ENCODE data around the gene APOL1. TPM values are rescaled to one million over a fixed set of nuclear protein-coding genes. Genes with fewer than 3 reads are reported as not detected.
"Not testable (repeated sequence)": the region's sequence is repeated elsewhere in the genome, so short reads cannot be mapped to it uniquely, and the experiment has no call there.

Gene APOL1
- total RNA-seq, 2 donors from 2014 or later: 19.6 to 22.9 TPM

GRCh38 chr22:36267058-36267457 is 14.1 kb downstream of the APOL1 start:
- 92% methylated on average over 4 of the region's 4 CpGs for WGBS
- intact Hi-C loops (cut with DNase I): no loop called here
- H3K36me3 ChIP-seq: peaks cover 0 to 7% of the 10 kb centered on the region in 2 donors
- TF ChIP-seq POLR2A (IDR thresholded peaks at IDR 0.05) (no peak), CTCF (IDR thresholded peaks at IDR 0.05) (no peak), POLR2AphosphoS5 (IDR thresholded peaks at IDR 0.05) (no peak)
- H3K27ac ChIP-seq: no peak overlapping the region
- no peaks in the 10 kb centered on the region for H3K27me3 ChIP-seq (replicated peaks; ENCODE audit: insufficient read depth)
- no peaks in the 10 kb centered on the region for H3K9me3 ChIP-seq
- H3K4me1 ChIP-seq (replicated peaks): no peaks in the 10 kb centered on the region
- H3K4me3 ChIP-seq: no peak overlapping the region
- DNase-seq (ENCODE audit: low spot score): no peak

- H3K4me3 ChIP-seq: no peak overlapping the region
- no peaks in the 10 kb centered on the region for H3K27me3 ChIP-seq (replicated peaks; ENCODE audit: insufficient read depth)
- no peak for DNase-seq (ENCODE audit: low spot score)
- no peaks in the 10 kb centered on the region for H3K9me3 ChIP-seq
- H3K4me1 ChIP-seq (replicated peaks): no peaks in the 10 kb centered on the region
- 95% methylated on average over 11 of the region's 11 CpGs for WGBS
- H3K27ac ChIP-seq: no peak overlapping the region
- intact Hi-C loops (cut with DNase I): no loop called here
- peaks cover 0 to 7% of the 10 kb centered on the region in 2 donors for H3K36me3 ChIP-seq
- TF ChIP-seq CTCF (IDR thresholded peaks at IDR 0.05): no peak
- TF ChIP-seq POLR2A (IDR thresholded peaks at IDR 0.05): no peak
- TF ChIP-seq POLR2AphosphoS5 (IDR thresholded peaks at IDR 0.05): no peak
Measured at GRCh38 chr22:36267896-36268485, 15.1 kb downstream of the APOL1 start.

- H3K9me3 ChIP-seq; H3K36me3 ChIP-seq; intact Hi-C loops (cut with DNase I); DNase-seq (ENCODE audit: low spot score); H3K4me3 ChIP-seq; H3K27ac ChIP-seq; H3K27me3 ChIP-seq (replicated peaks; ENCODE audit: insufficient read depth); H3K4me1 ChIP-seq (replicated peaks): not testable (repeated sequence)
- 71% methylated on average over 7 of the region's 7 CpGs for WGBS
Measured at GRCh38 chr22:36271231-36271630, 18.3 kb downstream of the APOL1 start.

- WGBS: 86% methylated on average over 5 of the region's 5 CpGs
- intact Hi-C loops (cut with DNase I); H3K27ac ChIP-seq; H3K27me3 ChIP-seq (replicated peaks; ENCODE audit: insufficient read depth); H3K36me3 ChIP-seq; H3K4me1 ChIP-seq (replicated peaks); H3K9me3 ChIP-seq; H3K4me3 ChIP-seq; DNase-seq (ENCODE audit: low spot score): not testable (repeated sequence)
Measured at GRCh38 chr22:36271951-36272350, 19.0 kb downstream of the APOL1 start.

GRCh38 chr22:36274531-36274930 is 21.6 kb downstream of the APOL1 start:
- intact Hi-C loops (cut with DNase I): no loop called here
- WGBS: 83% methylated on average over 5 of the region's 5 CpGs

More at GRCh38 chr22:36274531-36274930, 21.6 kb downstream of the APOL1 start:
- Histone ChIP-seq H3K27ac (no peak overlapping the region), H3K9me3 (no peaks in the 10 kb centered on the region), H3K4me3 (no peak overlapping the region), H3K4me1 (replicated peaks) (peaks cover 3% of the 10 kb centered on the region), H3K27me3 (replicated peaks; ENCODE audit: insufficient read depth) (no peaks in the 10 kb centered on the region), H3K36me3 (no peaks in the 10 kb centered on the region)
- TF ChIP-seq POLR2A (IDR thresholded peaks at IDR 0.05) (no peak), POLR2AphosphoS5 (IDR thresholded peaks at IDR 0.05) (no peak), CTCF (IDR thresholded peaks at IDR 0.05) (no peak)
- DNase-seq (ENCODE audit: low spot score): no peak

Measured in prostate gland (tissue), 2 donors.